Smooth muscle cell (in vitro differentiated cells): ENCODE results near the gene RGPD6. TPM values are rescaled to one million over a fixed set of nuclear protein-coding genes. Genes with fewer than 3 reads are reported as not detected.
"Not testable (repeated sequence)": the region's sequence is repeated elsewhere in the genome, so short reads cannot be mapped to it uniquely, and the experiment has no call there.

Source experiments
- DNase-seq: peaks from one replicate; lab custom pipeline; 2025; ENCODE audit not compliant: unreplicated experiment; lab: John Stamatoyannopoulos, UW
- H2AFZ ChIP-seq: fragments of 200-600 bp; sonication (generic); 2 replicates; pipeline ENCODE4 v1.6.0; 2016; ENCODE audit warnings: antibody characterized with exemption, low read depth, mild to moderate bottlenecking
- H3F3A ChIP-seq: fragments of 200-600 bp; sonication (generic); 2 replicates; pipeline ENCODE4 v1.6.0; 2017; ENCODE audit warnings: antibody characterized with exemption, low read depth
- H3K27ac ChIP-seq: fragments of 200-600 bp; sonication (generic); 2 replicates; pipeline ENCODE4 v1.5.1; 2016; ENCODE audit warnings: low read depth, mild to moderate bottlenecking
- H3K27me3 ChIP-seq: fragments of 200-600 bp; sonication (generic); 2 replicates; pipeline ENCODE4 v1.6.1; 2016; ENCODE audit warnings: low read depth, mild to moderate bottlenecking
- H3K36me3 ChIP-seq: fragments of 200-600 bp; sonication (generic); 2 replicates; pipeline ENCODE4 v1.5.1; 2016; ENCODE audit warnings: low read depth
- H3K4me1 ChIP-seq: fragments of 200-600 bp; sonication (generic); 2 replicates; pipeline ENCODE4 v1.5.1; 2016; ENCODE audit warnings: low read depth
- H3K4me2 ChIP-seq: fragments of 200-600 bp; sonication (generic); 2 replicates; pipeline ENCODE4 v1.6.0; 2016; ENCODE audit warnings: mild to moderate bottlenecking
- H3K4me3 ChIP-seq: fragments of 200-600 bp; sonication (generic); 2 replicates; pipeline ENCODE4 v1.5.1; 2016; ENCODE audit warnings: mild to moderate bottlenecking
- H3K79me2 ChIP-seq: fragments of 200-600 bp; sonication (generic); 2 replicates; pipeline ENCODE4 v1.6.0; 2016; ENCODE audit warnings: low read depth, mild to moderate bottlenecking
- H3K9ac ChIP-seq: fragments of 200-600 bp; sonication (generic); 2 replicates; pipeline ENCODE4 v1.6.0; 2016; ENCODE audit warnings: low read depth
- H3K9me3 ChIP-seq: fragments of 200-600 bp; sonication (generic); replicated peaks from 2 replicates; pipeline ENCODE4 v1.5.1; 2016; ENCODE audit warnings: low read depth
- H4K20me1 ChIP-seq: fragments of 200-600 bp; sonication (generic); 2 replicates; pipeline ENCODE4 v1.6.0; 2016; ENCODE audit warnings: low read depth
- WGBS: methylation state at CpG from one replicate; pipeline ENCODE4 v1.1.7; 2016; ENCODE audit warnings: low lambda C conversion rate; 5-methylcytosine and 5-hydroxymethylcytosine counted together
- polyA plus RNA-seq: library from polyadenylated mRNA; unstranded; fragments of >200 nt; fragmentation: Nextera tagmentation; extraction: Ambion mirVana; gene quantifications from 2 replicates; pipeline ENCODE4 v1.2.1, GENCODE V29; 2016
- total RNA-seq: library from RNA; depleted of rRNA; stranded (reverse); fragments of >200 nt; gene quantifications from 2 replicates; pipeline ENCODE4 v1.2.3, GENCODE V29; 2014

RGPD6 gene
- total and polyA plus RNA-seq, 2 experiments from 2014 or later: 8.0 to 51.5 TPM

- H3K27me3 ChIP-seq, H3K4me3 ChIP-seq, H3K4me1 ChIP-seq, H3K9ac ChIP-seq, H2AFZ ChIP-seq, H3K36me3 ChIP-seq, H3K9me3 ChIP-seq, H3K4me2 ChIP-seq, H3F3A ChIP-seq, DNase-seq, H4K20me1 ChIP-seq, H3K27ac ChIP-seq, H3K79me2 ChIP-seq: not testable (repeated sequence)
- 100% methylated on average over 1 of the region's 8 CpGs for WGBS
These were observed 27.0 kb upstream of the RGPD6 start for GRCh38 chr2:110603917-110604591.

- not testable (repeated sequence) for H3K9ac ChIP-seq, H3K4me2 ChIP-seq, H3K9me3 ChIP-seq, H3K79me2 ChIP-seq, DNase-seq, H3K4me1 ChIP-seq, H3F3A ChIP-seq, H4K20me1 ChIP-seq, H2AFZ ChIP-seq, H3K36me3 ChIP-seq, H3K27me3 ChIP-seq, H3K27ac ChIP-seq, H3K4me3 ChIP-seq
- WGBS: 94% methylated on average over 6 of the region's 9 CpGs
These were observed 25.1 kb upstream of the RGPD6 start for GRCh38 chr2:110602139-110602538.

GRCh38 chr2:110591973-110592372, 15.0 kb upstream of the RGPD6 start:
- not testable (repeated sequence) for H3K27ac ChIP-seq, H3K79me2 ChIP-seq, H3K4me1 ChIP-seq, H4K20me1 ChIP-seq, H3K36me3 ChIP-seq, DNase-seq, H3K4me2 ChIP-seq, H3K9me3 ChIP-seq, H3F3A ChIP-seq, H3K27me3 ChIP-seq, H3K4me3 ChIP-seq, H2AFZ ChIP-seq, H3K9ac ChIP-seq
- no CpG with 5 or more reads among the region's 2 CpGs for WGBS

GRCh38 chr2:110589677-110590330, 12.8 kb upstream of the RGPD6 start:
- not testable (repeated sequence) for H3K36me3 ChIP-seq, H4K20me1 ChIP-seq, H3K4me3 ChIP-seq, H3K4me2 ChIP-seq, H3K4me1 ChIP-seq, H3K27ac ChIP-seq, H3F3A ChIP-seq, H3K9me3 ChIP-seq, H2AFZ ChIP-seq, DNase-seq, H3K27me3 ChIP-seq, H3K79me2 ChIP-seq, H3K9ac ChIP-seq
- no CpG with 5 or more reads among the region's 15 CpGs for WGBS

GRCh38 chr2:110588520-110588919, 11.5 kb upstream of the RGPD6 start:
- not testable (repeated sequence) for H3K27me3 ChIP-seq, DNase-seq, H3K9me3 ChIP-seq, H3F3A ChIP-seq, H2AFZ ChIP-seq, H3K9ac ChIP-seq, H3K4me1 ChIP-seq, H3K79me2 ChIP-seq, H3K36me3 ChIP-seq, H3K4me3 ChIP-seq, H4K20me1 ChIP-seq, H3K4me2 ChIP-seq, H3K27ac ChIP-seq
- WGBS: no CpG with 5 or more reads among the region's 1 CpG

GRCh38 chr2:110579216-110579965, 2.4 kb upstream of the RGPD6 start:
- H2AFZ ChIP-seq, H3K9ac ChIP-seq, H3F3A ChIP-seq, H3K4me1 ChIP-seq, H3K79me2 ChIP-seq, H3K27me3 ChIP-seq, H3K4me2 ChIP-seq, H3K36me3 ChIP-seq, H3K27ac ChIP-seq, DNase-seq, H3K4me3 ChIP-seq, H4K20me1 ChIP-seq, H3K9me3 ChIP-seq: not testable (repeated sequence)
- WGBS: no CpG with 5 or more reads among the region's 12 CpGs

GRCh38 chr2:110578429-110578828, 1.4 kb upstream of the RGPD6 start:
- H3K79me2 ChIP-seq, H3K9me3 ChIP-seq, H3K9ac ChIP-seq, H4K20me1 ChIP-seq, DNase-seq, H3K27ac ChIP-seq, H3K4me1 ChIP-seq, H3K4me2 ChIP-seq, H3F3A ChIP-seq, H3K27me3 ChIP-seq, H3K36me3 ChIP-seq, H2AFZ ChIP-seq, H3K4me3 ChIP-seq: not testable (repeated sequence)
- no CpG with 5 or more reads among the region's 1 CpG for WGBS

GRCh38 chr2:110499755-110500377, 77.2 kb downstream of the RGPD6 start:
- WGBS: no CpG with 5 or more reads among the region's 8 CpGs
- H3K27me3 ChIP-seq, H3K4me3 ChIP-seq, H3K9me3 ChIP-seq, H3F3A ChIP-seq, H3K4me2 ChIP-seq, DNase-seq, H3K9ac ChIP-seq, H3K36me3 ChIP-seq, H2AFZ ChIP-seq, H3K79me2 ChIP-seq, H3K27ac ChIP-seq, H4K20me1 ChIP-seq, H3K4me1 ChIP-seq: not testable (repeated sequence)
